Measurements from ENCODE around the gene CLDN22. TPM values are rescaled to one million over a fixed set of nuclear protein-coding genes. Genes with fewer than 3 reads are reported as not detected.

The CLDN22 gene
- total RNA-seq, 4 donors from 2014 or later, result not detected

DNA sequence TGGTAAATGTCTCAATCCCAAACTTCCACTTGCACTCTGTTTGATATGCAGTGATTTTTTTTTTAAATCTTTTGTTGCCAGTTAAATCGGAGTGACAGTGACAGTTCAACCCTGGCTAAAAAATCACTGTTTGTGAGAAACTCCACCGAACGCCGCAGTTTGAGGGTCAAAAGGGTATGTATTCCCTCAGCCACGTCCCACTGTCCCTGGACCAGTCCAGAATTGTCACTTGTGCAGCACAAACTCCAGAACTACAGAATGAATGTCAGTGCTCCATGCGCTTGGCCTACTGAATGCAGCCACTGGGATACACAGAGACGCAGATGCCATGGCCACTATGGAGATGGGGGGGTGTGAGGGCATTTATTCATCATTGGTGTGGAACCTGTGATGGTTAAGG is 34.2 kb downstream of the CLDN22 start:
- intact Hi-C loops (cut with DNase I; ENCODE audit: low total_unique reads), result no loop called here
- H3K4me3 ChIP-seq (ENCODE audit: low read depth, poor library complexity, severe bottlenecking), result no peak overlapping the region
- TF ChIP-seq POLR2A (IDR thresholded peaks at IDR 0.05), result no peak
- TF ChIP-seq, protein P1, sequence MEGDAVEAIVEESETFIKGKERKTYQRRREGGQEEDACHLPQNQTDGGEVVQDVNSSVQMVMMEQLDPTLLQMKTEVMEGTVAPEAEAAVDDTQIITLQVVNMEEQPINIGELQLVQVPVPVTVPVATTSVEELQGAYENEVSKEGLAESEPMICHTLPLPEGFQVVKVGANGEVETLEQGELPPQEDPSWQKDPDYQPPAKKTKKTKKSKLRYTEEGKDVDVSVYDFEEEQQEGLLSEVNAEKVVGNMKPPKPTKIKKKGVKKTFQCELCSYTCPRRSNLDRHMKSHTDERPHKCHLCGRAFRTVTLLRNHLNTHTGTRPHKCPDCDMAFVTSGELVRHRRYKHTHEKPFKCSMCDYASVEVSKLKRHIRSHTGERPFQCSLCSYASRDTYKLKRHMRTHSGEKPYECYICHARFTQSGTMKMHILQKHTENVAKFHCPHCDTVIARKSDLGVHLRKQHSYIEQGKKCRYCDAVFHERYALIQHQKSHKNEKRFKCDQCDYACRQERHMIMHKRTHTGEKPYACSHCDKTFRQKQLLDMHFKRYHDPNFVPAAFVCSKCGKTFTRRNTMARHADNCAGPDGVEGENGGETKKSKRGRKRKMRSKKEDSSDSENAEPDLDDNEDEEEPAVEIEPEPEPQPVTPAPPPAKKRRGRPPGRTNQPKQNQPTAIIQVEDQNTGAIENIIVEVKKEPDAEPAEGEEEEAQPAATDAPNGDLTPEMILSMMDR (IDR thresholded peaks at IDR 0.05), result no peak
- 90 to 95% methylated on average over 7 of the region's 7 CpGs for WGBS, 2 donors
- no peak for DNase-seq (ENCODE audit: low spot score in 2 of 2)

DNA sequence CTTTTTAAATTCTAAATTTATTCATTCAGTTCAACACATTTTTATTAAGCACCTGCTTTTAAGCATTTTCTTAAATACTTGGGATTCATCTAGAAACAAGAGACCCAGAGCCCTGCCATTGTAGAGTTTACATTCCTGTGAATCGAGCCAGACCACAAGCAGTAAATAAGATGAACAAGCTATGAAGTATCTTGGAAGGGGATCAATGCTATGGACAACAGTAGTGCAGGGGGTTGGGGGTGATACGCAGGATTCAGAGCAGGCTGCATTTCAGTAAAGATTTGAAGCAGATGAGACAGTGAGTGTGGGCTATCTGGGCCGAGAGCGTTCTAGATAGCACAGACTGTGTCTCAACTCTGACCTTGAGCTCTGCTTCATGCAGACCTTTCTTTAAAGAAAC is 35.1 kb downstream of the CLDN22 start:
- TF ChIP-seq, protein P1 (IDR thresholded peaks at IDR 0.05), result no peak
- TF ChIP-seq POLR2A (IDR thresholded peaks at IDR 0.05), result no peak
- no peak overlapping the region for H3K4me3 ChIP-seq (ENCODE audit: low read depth, poor library complexity, severe bottlenecking)
- intact Hi-C loops (cut with DNase I; ENCODE audit: low total_unique reads), result no loop called here
- no peak for DNase-seq (ENCODE audit: low spot score in 2 of 2)
- WGBS, 2 donors, result 79 to 83% methylated on average over 4 of the region's 4 CpGs

DNA sequence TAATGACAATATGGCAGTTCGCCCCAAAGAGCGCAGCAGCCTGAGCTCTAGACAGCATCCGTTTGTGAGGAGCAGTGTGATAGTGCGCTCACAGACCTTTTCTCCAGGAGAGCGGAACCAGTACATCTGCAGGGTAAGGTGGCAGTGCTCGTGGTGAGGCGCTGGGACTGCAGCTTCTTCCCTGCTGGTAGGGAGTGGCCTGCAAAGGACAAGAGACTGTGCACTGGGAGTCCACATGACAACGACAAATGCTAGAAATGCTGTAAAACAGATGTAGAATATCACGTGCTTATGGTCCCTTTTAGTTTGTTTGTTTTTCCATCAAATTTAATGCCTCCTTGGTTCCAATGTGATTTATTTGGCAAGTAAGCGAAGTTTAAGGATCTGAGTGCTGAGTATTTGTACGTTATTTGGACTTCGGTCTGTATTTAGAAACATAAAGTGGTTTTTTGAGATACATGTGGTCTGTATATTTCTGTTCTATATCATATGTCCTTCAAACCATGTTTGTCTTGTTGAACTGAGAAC is 35.8 kb downstream of the CLDN22 start:
- TF ChIP-seq POLR2A (IDR thresholded peaks at IDR 0.05), result no peak
- TF ChIP-seq, protein P1 (IDR thresholded peaks at IDR 0.05), result no peak
- WGBS, 2 donors, result 83 to 89% methylated on average over 12 of the region's 12 CpGs
- no peak overlapping the region for H3K4me3 ChIP-seq (ENCODE audit: low read depth, poor library complexity, severe bottlenecking)
- intact Hi-C loops (cut with DNase I; ENCODE audit: low total_unique reads), result no loop called here
- no peak for DNase-seq (ENCODE audit: low spot score in 2 of 2)

DNA sequence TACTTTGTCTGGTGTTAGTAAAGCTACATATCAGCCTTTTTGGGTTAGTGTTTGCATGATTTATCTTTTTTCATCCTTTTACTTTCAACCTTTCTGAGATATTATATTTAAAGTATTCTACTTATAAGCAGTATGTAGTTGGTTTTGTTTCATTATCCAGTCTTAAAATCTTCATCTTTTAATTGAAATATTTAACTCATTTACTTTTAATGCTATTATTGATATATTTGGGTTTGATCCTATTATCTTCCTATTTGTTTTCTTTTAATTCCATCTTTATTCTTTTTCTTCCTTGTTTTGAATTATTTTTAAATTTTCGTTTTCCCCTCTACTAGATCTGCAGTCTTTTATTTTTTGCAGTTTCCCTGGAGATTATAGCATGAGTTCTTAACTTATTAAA is 44.0 kb downstream of the CLDN22 start:
- DNase-seq (ENCODE audit: low spot score in 2 of 2), result no peak
- 0 to 85% methylated on average over 1 of the region's 1 CpG for WGBS, 2 donors
- intact Hi-C loops (cut with DNase I; ENCODE audit: low total_unique reads), result no loop called here
- H3K4me3 ChIP-seq (ENCODE audit: low read depth, poor library complexity, severe bottlenecking), result no peak overlapping the region
- TF ChIP-seq POLR2A (IDR thresholded peaks at IDR 0.05), result no peak
- TF ChIP-seq, protein P1 (IDR thresholded peaks at IDR 0.05), result no peak

DNA sequence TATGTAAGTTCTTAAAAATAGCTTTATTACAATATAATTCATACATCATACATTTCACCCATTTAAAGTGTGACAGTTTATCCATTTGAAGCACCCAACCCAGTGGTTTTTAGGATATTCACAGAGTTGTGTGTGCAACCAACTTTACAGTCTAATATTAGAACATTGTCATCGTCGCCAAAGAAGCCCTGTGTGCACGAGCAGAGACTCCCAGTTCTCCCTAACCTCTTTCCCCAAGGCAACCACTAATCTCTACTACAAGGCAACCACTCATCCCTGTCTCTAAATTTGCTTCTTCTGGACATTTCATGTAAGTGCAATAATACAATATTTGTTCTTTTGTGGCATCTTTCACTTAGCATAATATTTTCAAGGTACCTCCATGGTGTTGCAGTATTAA is 47.7 kb downstream of the CLDN22 start:
- WGBS, 2 donors, result 88 to 89% methylated on average over 3 of the region's 3 CpGs

DNA sequence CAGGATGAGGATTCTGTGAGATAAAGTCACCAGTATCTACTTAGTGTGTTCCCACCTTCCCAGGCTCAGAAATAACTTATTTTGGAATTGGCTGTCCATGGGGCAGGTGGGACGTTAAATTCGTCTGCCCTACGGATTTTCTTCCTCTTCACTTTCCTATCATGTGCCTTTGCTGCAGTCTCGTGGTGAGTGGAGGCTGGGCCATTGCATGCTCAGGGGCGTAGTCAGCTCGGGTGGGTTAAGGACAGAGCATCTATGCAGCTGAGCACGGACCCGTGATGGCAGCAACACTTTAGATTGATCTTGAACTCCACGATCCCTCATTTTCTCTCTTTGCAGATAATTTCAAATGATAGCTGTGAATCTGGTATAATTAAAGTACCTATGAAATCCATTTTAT is 51.5 kb downstream of the CLDN22 start:
- no peak for TF ChIP-seq POLR2A (IDR thresholded peaks at IDR 0.05)
- TF ChIP-seq, protein P1 (IDR thresholded peaks at IDR 0.05), result no peak
- H3K4me3 ChIP-seq (ENCODE audit: low read depth, poor library complexity, severe bottlenecking), result no peak overlapping the region
- 92 to 93% methylated on average over 9 of the region's 9 CpGs for WGBS, 2 donors
- intact Hi-C loops (cut with DNase I; ENCODE audit: low total_unique reads), result no loop called here
- no peak for DNase-seq (ENCODE audit: low spot score in 2 of 2)

More for the DNA sequence above, 47.7 kb downstream of the CLDN22 start:
- DNase-seq (ENCODE audit: low spot score in 2 of 2), result no peak
- TF ChIP-seq, protein P1 (IDR thresholded peaks at IDR 0.05), result no peak
- H3K4me3 ChIP-seq (ENCODE audit: low read depth, poor library complexity, severe bottlenecking), result no peak overlapping the region
- intact Hi-C loops (cut with DNase I; ENCODE audit: low total_unique reads), result no loop called here

Data from lower leg skin (tissue), 4 donors.